Endothelial cell of umbilical vein (primary cell): Measurements from ENCODE around the gene SAMD14. TPM values are rescaled to one million over a fixed set of nuclear protein-coding genes. Genes with fewer than 3 reads are reported as not detected.

ENCODE experiments used
- BruUV-seq: library from RNA; stranded (reverse); fragments of 400-500 nt; replicated peaks from 2 replicates; lab custom pipeline; 2021; lab: Mats Ljungman, UMichigan
- CTCF ChIA-PET: fragments of 300-600, 350-600 bp; sonication (Branson Sonifier 250); formaldehyde crosslinking; loops from one replicate; lab custom pipeline; 2021; ENCODE audit warnings: antibody characterized with exemption, inconsistent platforms; lab: Charles Lee
- POLR2A ChIA-PET: fragments of 300-600, 350-600 bp; sonication (Branson Sonifier 250); formaldehyde crosslinking; loops from one replicate; lab custom pipeline; 2021; ENCODE audit warnings: antibody characterized with exemption, inconsistent platforms; lab: Charles Lee
- DNase-seq: peaks from one replicate; pipeline ENCODE4 v3.0.0-alpha.2; 2011; ENCODE audit warnings: low read depth, low spot score
- FAIRE-seq: peaks from 2 replicates; lab custom pipeline; 2011; peaks lifted over from hg19 to GRCh38; lab: Jason Lieb, UNC
- H2AFZ ChIP-seq: 2 replicates; pipeline ENCODE4 v1.6.0; 2012; ENCODE audit warnings: low read depth, low read length, control low read depth, inconsistent platforms
- H3K27ac ChIP-seq: 2 replicates; pipeline ENCODE4 v1.5.1; 2011; ENCODE audit warnings: low read depth, mild to moderate bottlenecking, control low read depth, low read length, moderate library complexity; ENCODE audit not compliant: insufficient read depth
- H3K27me3 ChIP-seq, 2 experiments: 2 replicates each; pipeline versions ENCODE4 v1.6.0 to v1.6.1; 2011; ENCODE audit warnings: low read length in 2 of 2, mixed read lengths in 1 of 2; ENCODE audit not compliant: control insufficient read depth in 2 of 2, insufficient read depth in 2 of 2
- H3K36me3 ChIP-seq, 2 experiments: 2 replicates in 1 of 2; 3 replicates in 1 of 2; pipeline ENCODE4 v1.5.1; 2011; ENCODE audit warnings: low read length in 2 of 2, mild to moderate bottlenecking in 1 of 2, moderate library complexity in 1 of 2; ENCODE audit not compliant: control insufficient read depth in 2 of 2, insufficient read depth in 2 of 2; ENCODE audit errors: extremely low read depth in 1 of 2
- H3K4me1 ChIP-seq: 3 replicates; pipeline ENCODE4 v1.5.1; 2011; ENCODE audit warnings: mild to moderate bottlenecking, low read length; ENCODE audit not compliant: control insufficient read depth, insufficient read depth; ENCODE audit errors: extremely low read depth
- H3K4me2 ChIP-seq: 2 replicates; pipeline ENCODE4 v1.6.1; 2011; ENCODE audit warnings: low read length, control low read depth, mixed read lengths; ENCODE audit not compliant: insufficient read depth
- H3K4me3 ChIP-seq, 3 experiments: fragments of 200-600 bp in 1 of 3; sonication (generic), shearing (Covaris generic) in 1 of 3; replicated peaks in 1 of 3; 2 replicates each; pipeline ENCODE4 v1.5.1; 2011 to 2016; ENCODE audit warnings: control low read depth in 3 of 3, low read length in 3 of 3, mild to moderate bottlenecking in 2 of 3, inconsistent platforms in 1 of 3, low read depth in 1 of 3, moderate library complexity in 1 of 3; ENCODE audit not compliant: insufficient read depth in 1 of 3
- H3K79me2 ChIP-seq: 2 replicates; pipeline ENCODE4 v1.6.0; 2012; ENCODE audit warnings: low read length, inconsistent platforms; ENCODE audit not compliant: control insufficient read depth, insufficient read depth
- H3K9ac ChIP-seq: replicated peaks from 2 replicates; pipeline ENCODE3; 2011; ENCODE audit warnings: low read length, control low read depth; ENCODE audit not compliant: insufficient read depth; ENCODE audit errors: extremely low read depth
- H3K9me1 ChIP-seq: replicated peaks from 3 replicates; pipeline ENCODE4 v1.6.0; 2011; ENCODE audit warnings: mild to moderate bottlenecking, low read length; ENCODE audit not compliant: control insufficient read depth, insufficient read depth; ENCODE audit errors: extremely low read depth
- H3K9me3 ChIP-seq: replicated peaks from 2 replicates; pipeline ENCODE4 v1.5.1; 2012; ENCODE audit warnings: low read length, inconsistent platforms; ENCODE audit not compliant: control insufficient read depth, insufficient read depth
- H4K20me1 ChIP-seq: replicated peaks from 2 replicates; pipeline ENCODE3; 2011; ENCODE audit warnings: mild to moderate bottlenecking, low read length; ENCODE audit not compliant: control insufficient read depth, insufficient read depth; ENCODE audit errors: extremely low read depth
- EZH2 ChIP-seq: IDR thresholded peaks from 2 replicates; pipeline ENCODE4 v1.6.1; 2012; ENCODE audit warnings: borderline replicate concordance, low read depth, mild to moderate bottlenecking, moderate library complexity, low read length, inconsistent platforms; ENCODE audit not compliant: severe bottlenecking
- FOS ChIP-seq: IDR thresholded peaks from 2 replicates; pipeline ENCODE4 v1.6.1; 2011; ENCODE audit warnings: mild to moderate bottlenecking, low read length, moderate library complexity, borderline replicate concordance; ENCODE audit not compliant: insufficient read depth
- GATA2 ChIP-seq: IDR thresholded peaks from 2 replicates; pipeline ENCODE4 v1.7.0; 2011; ENCODE audit warnings: low read depth, mild to moderate bottlenecking, moderate library complexity, mixed read lengths, low read length; ENCODE audit not compliant: insufficient read length, insufficient read depth
- JUN ChIP-seq: IDR thresholded peaks from 2 replicates; pipeline ENCODE4 v1.6.1; 2011; ENCODE audit warnings: borderline replicate concordance, low read depth; ENCODE audit not compliant: insufficient read length, insufficient read depth
- MYC ChIP-seq: IDR thresholded peaks from one replicate; pipeline ENCODE4 v1.6.1; 2011; ENCODE audit warnings: mild to moderate bottlenecking, low read depth, low read length
- POLR2A ChIP-seq: IDR thresholded peaks from 2 replicates; pipeline ENCODE4 v1.6.1; 2012; ENCODE audit warnings: low read depth, mild to moderate bottlenecking, control low read depth, low read length
- POLR2AphosphoS5 ChIP-seq: IDR thresholded peaks from 2 replicates; pipeline ENCODE4 v1.6.1; 2012; ENCODE audit warnings: low read depth, mild to moderate bottlenecking, control low read depth, low read length, moderate library complexity; ENCODE audit not compliant: insufficient read depth
- dilution Hi-C: fragments of 300-500 bp; cut with MboI; formaldehyde crosslinking; loops from one replicate; pipeline ENCODE4 v1.15.0; 2019; ENCODE audit warnings: low sequenced_read_pairs; ENCODE audit not compliant: extremely low pct_ligation_motif_present
- intact Hi-C: fragments of 100-400 bp; cut with micrococcal nuclease; formaldehyde crosslinking; loops from one replicate; pipeline ENCODE4 v1.10.0; 2022
- polyA plus RNA-seq, 4 experiments: library from polyadenylated mRNA; depleted of rRNA in 3 of 4; stranded (reverse) in 3 of 4; unstranded in 1 of 4; fragments of >200 nt; gene quantifications; 2 replicates each; pipeline versions ENCODE4 v1.2.1 to v1.2.3, GENCODE V29; 2011 to 2012; ENCODE audit warnings: missing spikeins in 1 of 4
- total RNA-seq: library from RNA; stranded (reverse); gene quantifications from 2 replicates; pipeline ENCODE4 v1.2.3, GENCODE V29; 2021
- TF ChIP-seq, protein P1 (sequence below): IDR thresholded peaks from 2 replicates; pipeline ENCODE4 v1.6.1; 2011; ENCODE audit not compliant: insufficient read depth, insufficient read length
- TF ChIP-seq, protein P2 (sequence below), 2 donors: IDR thresholded peaks; 1 replicate in 1 of 2; 2 replicates in 1 of 2; pipeline ENCODE4 v1.5.1; 2011; ENCODE audit warnings: low read length in 2 of 2, mild to moderate bottlenecking in 2 of 2, moderate library complexity in 2 of 2, control low read depth in 1 of 2, inconsistent platforms in 1 of 2, low read depth in 1 of 2; ENCODE audit not compliant: insufficient read depth in 1 of 2; ENCODE audit errors: extremely low read depth in 1 of 2

The SAMD14 gene
- total and polyA plus RNA-seq, 2 donors (not counting 3 experiments of a cell fraction or from before 2014, with no cell fraction given): 6.8 to 15.6 TPM

DNA sequence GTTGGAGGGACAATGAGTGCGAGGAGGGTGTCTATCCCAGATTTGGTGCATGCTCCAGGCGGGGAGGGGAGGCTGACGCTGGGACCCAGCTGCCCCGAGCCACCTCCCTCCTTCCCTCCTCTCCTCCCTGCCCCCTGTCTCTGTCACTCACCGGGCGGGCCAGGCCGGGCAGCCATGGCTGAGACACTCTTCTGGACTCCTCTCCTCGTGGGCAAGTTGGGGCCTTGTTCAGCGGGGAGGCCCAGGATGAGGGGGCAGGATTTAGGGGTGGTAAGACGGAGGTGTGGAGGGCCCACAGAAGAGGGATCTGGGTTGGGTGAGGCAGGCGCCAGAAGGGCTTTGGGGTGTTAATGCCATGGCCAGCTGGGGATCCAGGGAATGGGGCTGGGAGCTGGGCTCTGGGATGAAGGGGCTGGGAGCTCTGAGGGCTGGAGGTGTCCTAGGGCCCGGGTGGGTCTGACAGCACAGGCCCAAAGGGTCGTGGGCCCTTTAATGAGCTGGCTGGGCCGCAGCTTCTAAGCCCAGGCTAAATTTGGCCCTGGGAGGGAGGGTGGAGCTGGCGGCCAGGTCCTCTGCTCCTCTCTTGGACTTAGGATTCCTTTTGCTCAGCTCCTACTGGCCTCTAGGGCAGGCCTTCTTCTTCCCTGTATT is 36.0 kb upstream of the SAMD14 start, which contains the start of gene SGCA:
SGCA (plus strand) TSS at position 139 of the 651 bp plus-strand sequence; CDS start at position 175, 36 bp downstream.
- no peak within 1 kb of the TSS for H3K4me2 ChIP-seq
- no peak within 1 kb of the TSS for H3K27ac ChIP-seq
- no peaks in the 10 kb centered on the region for H3K36me3 ChIP-seq
- FAIRE-seq (no peak), DNase-seq (no peak)
- H3K9ac ChIP-seq: no peak within 1 kb of the TSS
- TF ChIP-seq EZH2 (no peak), JUN (no peak), MYC (no peak), POLR2A (no peak), FOS (no peak), POLR2AphosphoS5 (no peak), GATA2 (no peak)
- TF ChIP-seq, protein P1, sequence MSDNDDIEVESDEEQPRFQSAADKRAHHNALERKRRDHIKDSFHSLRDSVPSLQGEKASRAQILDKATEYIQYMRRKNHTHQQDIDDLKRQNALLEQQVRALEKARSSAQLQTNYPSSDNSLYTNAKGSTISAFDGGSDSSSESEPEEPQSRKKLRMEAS: no peak
- TF ChIP-seq, protein P2, sequence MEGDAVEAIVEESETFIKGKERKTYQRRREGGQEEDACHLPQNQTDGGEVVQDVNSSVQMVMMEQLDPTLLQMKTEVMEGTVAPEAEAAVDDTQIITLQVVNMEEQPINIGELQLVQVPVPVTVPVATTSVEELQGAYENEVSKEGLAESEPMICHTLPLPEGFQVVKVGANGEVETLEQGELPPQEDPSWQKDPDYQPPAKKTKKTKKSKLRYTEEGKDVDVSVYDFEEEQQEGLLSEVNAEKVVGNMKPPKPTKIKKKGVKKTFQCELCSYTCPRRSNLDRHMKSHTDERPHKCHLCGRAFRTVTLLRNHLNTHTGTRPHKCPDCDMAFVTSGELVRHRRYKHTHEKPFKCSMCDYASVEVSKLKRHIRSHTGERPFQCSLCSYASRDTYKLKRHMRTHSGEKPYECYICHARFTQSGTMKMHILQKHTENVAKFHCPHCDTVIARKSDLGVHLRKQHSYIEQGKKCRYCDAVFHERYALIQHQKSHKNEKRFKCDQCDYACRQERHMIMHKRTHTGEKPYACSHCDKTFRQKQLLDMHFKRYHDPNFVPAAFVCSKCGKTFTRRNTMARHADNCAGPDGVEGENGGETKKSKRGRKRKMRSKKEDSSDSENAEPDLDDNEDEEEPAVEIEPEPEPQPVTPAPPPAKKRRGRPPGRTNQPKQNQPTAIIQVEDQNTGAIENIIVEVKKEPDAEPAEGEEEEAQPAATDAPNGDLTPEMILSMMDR (IDR thresholded peaks at IDR 0.05; ENCODE audit: extremely low read depth in 1 of 2, insufficient read depth in 1 of 2, low read depth in 1 of 2, low read length in 2 of 2): no peak
- peaks cover 3% of the 10 kb centered on the region for H3K4me1 ChIP-seq
- POLR2A ChIA-PET: no interaction called here
- H3K9me1 ChIP-seq: no peaks in the 10 kb centered on the region
- no peak within 1 kb of the TSS for H3K4me3 ChIP-seq
- no peaks in the 10 kb centered on the region for H3K27me3 ChIP-seq
- no peaks in the 10 kb centered on the region for H3K79me2 ChIP-seq
- CTCF ChIA-PET: interaction anchor here (0.9 to 3.6 kb wide), 7 partner anchors 10 to 72 kb away, joined by 3 to 15 read pairs (median 5); no protein-coding TSS in a partner anchor
- intact Hi-C loops (no loop called here), dilution Hi-C loops (no loop called here)
- no peaks in the 10 kb centered on the region for H3K9me3 ChIP-seq
- H2AFZ ChIP-seq: no peak within 1 kb of the TSS
- BruUV-seq: no TSS peak
- no peaks in the 10 kb centered on the region for H4K20me1 ChIP-seq
